Measurements from ENCODE around the gene UBE2H.

DNA sequence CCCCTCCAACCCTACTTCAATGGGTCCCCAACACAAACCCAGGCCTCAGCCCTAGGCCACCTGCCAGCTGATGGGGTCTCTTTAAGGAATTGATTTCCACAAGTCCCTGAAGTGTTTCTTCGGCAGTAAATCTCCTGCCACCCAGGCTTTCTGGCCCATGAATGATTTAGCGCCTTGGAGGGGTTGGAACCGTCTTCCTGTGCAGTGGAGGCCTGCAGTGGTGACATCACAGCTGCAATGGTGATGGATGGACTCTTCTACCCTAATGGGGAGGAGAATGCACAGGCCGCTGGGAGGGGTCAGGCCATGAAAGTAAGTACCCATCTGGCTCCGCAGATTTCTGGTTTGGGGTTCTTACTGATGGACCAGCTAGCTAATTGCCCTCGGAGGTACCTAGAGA, 163.8 kb downstream of the UBE2H start:
- no peak for TF ChIP-seq EZH2 (optimal IDR thresholded peaks at IDR 0.05; ENCODE audit: low read depth, low read length)
- no peak for TF ChIP-seq EZH2phosphoT487 (IDR thresholded peaks at IDR 0.05; ENCODE audit: low read length)
- TF ChIP-seq, protein P1, sequence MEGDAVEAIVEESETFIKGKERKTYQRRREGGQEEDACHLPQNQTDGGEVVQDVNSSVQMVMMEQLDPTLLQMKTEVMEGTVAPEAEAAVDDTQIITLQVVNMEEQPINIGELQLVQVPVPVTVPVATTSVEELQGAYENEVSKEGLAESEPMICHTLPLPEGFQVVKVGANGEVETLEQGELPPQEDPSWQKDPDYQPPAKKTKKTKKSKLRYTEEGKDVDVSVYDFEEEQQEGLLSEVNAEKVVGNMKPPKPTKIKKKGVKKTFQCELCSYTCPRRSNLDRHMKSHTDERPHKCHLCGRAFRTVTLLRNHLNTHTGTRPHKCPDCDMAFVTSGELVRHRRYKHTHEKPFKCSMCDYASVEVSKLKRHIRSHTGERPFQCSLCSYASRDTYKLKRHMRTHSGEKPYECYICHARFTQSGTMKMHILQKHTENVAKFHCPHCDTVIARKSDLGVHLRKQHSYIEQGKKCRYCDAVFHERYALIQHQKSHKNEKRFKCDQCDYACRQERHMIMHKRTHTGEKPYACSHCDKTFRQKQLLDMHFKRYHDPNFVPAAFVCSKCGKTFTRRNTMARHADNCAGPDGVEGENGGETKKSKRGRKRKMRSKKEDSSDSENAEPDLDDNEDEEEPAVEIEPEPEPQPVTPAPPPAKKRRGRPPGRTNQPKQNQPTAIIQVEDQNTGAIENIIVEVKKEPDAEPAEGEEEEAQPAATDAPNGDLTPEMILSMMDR (IDR thresholded peaks at IDR 0.05; ENCODE audit: low read length), result no peak

All from MM.1S (cell line).